ENCODE results near the gene PPP1CA.

Gene PPP1CA

GRCh38 chr11:67369275-67369674 is 32.4 kb downstream of the PPP1CA start:
- H3K27me3 ChIP-seq (ENCODE audit: insufficient read depth, poor library complexity, severe bottlenecking), result no peaks in the 10 kb centered on the region
- no peak overlapping the region for H3K4me3 ChIP-seq (replicated peaks; ENCODE audit: insufficient read depth, low read length)
- DNase-seq (ENCODE audit: low read depth in 1 of 2, low spot score in 1 of 2), result no peak
- TF ChIP-seq POLR2AphosphoS5 (IDR thresholded peaks at IDR 0.05; ENCODE audit: low read depth) (no peak), CTCF (IDR thresholded peaks at IDR 0.05; ENCODE audit: insufficient read depth, low read length) (no peak), SPI1 (IDR thresholded peaks at IDR 0.05; ENCODE audit: borderline replicate concordance, low read depth) (no peak), GABPA (IDR thresholded peaks at IDR 0.05; ENCODE audit: low read depth) (no peak)
- TF ChIP-seq, protein P1, sequence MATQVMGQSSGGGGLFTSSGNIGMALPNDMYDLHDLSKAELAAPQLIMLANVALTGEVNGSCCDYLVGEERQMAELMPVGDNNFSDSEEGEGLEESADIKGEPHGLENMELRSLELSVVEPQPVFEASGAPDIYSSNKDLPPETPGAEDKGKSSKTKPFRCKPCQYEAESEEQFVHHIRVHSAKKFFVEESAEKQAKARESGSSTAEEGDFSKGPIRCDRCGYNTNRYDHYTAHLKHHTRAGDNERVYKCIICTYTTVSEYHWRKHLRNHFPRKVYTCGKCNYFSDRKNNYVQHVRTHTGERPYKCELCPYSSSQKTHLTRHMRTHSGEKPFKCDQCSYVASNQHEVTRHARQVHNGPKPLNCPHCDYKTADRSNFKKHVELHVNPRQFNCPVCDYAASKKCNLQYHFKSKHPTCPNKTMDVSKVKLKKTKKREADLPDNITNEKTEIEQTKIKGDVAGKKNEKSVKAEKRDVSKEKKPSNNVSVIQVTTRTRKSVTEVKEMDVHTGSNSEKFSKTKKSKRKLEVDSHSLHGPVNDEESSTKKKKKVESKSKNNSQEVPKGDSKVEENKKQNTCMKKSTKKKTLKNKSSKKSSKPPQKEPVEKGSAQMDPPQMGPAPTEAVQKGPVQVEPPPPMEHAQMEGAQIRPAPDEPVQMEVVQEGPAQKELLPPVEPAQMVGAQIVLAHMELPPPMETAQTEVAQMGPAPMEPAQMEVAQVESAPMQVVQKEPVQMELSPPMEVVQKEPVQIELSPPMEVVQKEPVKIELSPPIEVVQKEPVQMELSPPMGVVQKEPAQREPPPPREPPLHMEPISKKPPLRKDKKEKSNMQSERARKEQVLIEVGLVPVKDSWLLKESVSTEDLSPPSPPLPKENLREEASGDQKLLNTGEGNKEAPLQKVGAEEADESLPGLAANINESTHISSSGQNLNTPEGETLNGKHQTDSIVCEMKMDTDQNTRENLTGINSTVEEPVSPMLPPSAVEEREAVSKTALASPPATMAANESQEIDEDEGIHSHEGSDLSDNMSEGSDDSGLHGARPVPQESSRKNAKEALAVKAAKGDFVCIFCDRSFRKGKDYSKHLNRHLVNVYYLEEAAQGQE (IDR thresholded peaks at IDR 0.05; ENCODE audit: insufficient replicate concordance, low read depth), result no peak
- H3K27ac ChIP-seq (replicated peaks), result no peak overlapping the region

- Histone ChIP-seq H3K27ac (replicated peaks) (no peak overlapping the region), H3K4me3 (replicated peaks; ENCODE audit: insufficient read depth, low read length) (no peak overlapping the region), H3K27me3 (ENCODE audit: insufficient read depth, poor library complexity, severe bottlenecking) (no peaks in the 10 kb centered on the region)
- TF ChIP-seq GABPA (IDR thresholded peaks at IDR 0.05; ENCODE audit: low read depth) (no peak), SPI1 (IDR thresholded peaks at IDR 0.05; ENCODE audit: borderline replicate concordance, low read depth) (no peak), CTCF (IDR thresholded peaks at IDR 0.05; ENCODE audit: insufficient read depth, low read length) (no peak), POLR2AphosphoS5 (IDR thresholded peaks at IDR 0.05; ENCODE audit: low read depth) (no peak)
- TF ChIP-seq, protein P1 (IDR thresholded peaks at IDR 0.05; ENCODE audit: insufficient replicate concordance, low read depth), result no peak
- no peak for DNase-seq (ENCODE audit: low read depth in 1 of 2, low spot score in 1 of 2)
These were observed 33.0 kb downstream of the PPP1CA start for GRCh38 chr11:67368621-67369020.

- TF ChIP-seq POLR2AphosphoS5 (IDR thresholded peaks at IDR 0.05; ENCODE audit: low read depth), result no peak
- no peak for TF ChIP-seq GABPA (IDR thresholded peaks at IDR 0.05; ENCODE audit: low read depth)
- TF ChIP-seq, protein P1 (IDR thresholded peaks at IDR 0.05; ENCODE audit: insufficient replicate concordance, low read depth), result no peak
- no peak for TF ChIP-seq SPI1 (IDR thresholded peaks at IDR 0.05; ENCODE audit: borderline replicate concordance, low read depth)
- Histone ChIP-seq H3K4me3 (replicated peaks; ENCODE audit: insufficient read depth, low read length) (no peak overlapping the region), H3K27ac (replicated peaks) (no peak overlapping the region), H3K27me3 (ENCODE audit: insufficient read depth, poor library complexity, severe bottlenecking) (no peaks in the 10 kb centered on the region)
- DNase-seq (ENCODE audit: low read depth in 1 of 2, low spot score in 1 of 2), result no peak
These were observed 33.9 kb downstream of the PPP1CA start for GRCh38 chr11:67367761-67368227.
